ENCODE data around the gene GPR153.

Gene GPR153

DNA sequence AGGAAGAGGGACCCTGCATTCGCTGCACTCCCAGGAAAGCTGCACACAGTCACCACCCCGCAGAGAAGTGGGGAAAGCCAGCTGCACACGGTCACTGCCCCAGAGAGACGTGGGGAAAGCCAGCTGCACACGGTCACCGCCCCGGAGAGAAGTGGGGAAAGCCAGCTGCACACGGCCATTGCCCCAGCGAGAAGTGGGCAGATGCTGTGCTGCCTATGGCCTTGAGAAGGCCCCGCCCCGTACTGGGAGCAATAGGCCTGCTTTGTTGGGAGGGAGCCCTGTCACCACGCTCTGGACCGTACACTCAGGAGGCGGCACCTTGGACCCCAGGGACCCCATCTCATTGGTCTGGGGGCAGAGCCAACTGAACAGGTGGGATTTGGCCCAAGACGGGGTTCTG lies 4.3 kb upstream of the GPR153 start:
- no peak overlapping the region for H3K14ac ChIP-seq (ENCODE audit: low read length)
- H2BK12ac ChIP-seq (ENCODE audit: low read length): no peak overlapping the region
- no peak overlapping the region for H2AFZ ChIP-seq (ENCODE audit: insufficient read depth, low read length, poor library complexity)
- H4K12ac ChIP-seq (ENCODE audit: low read depth, low read length): no peak overlapping the region
- H3K9me3 ChIP-seq (ENCODE audit: insufficient read depth, low read depth, low read length): peaks cover 2% of the 10 kb centered on the region
- peaks cover 2 to 4% of the 10 kb centered on the region in 2 experiments for H3K4me1 ChIP-seq (ENCODE audit: control insufficient read depth in 1 of 2, insufficient read depth in 2 of 2, low read length in 2 of 2)
- no peak overlapping the region for H4K8ac ChIP-seq (ENCODE audit: low read depth, low read length)
- H2BK5ac ChIP-seq (ENCODE audit: low read depth, low read length, poor library complexity): no peak overlapping the region
- no peak overlapping the region for H3K4ac ChIP-seq (ENCODE audit: low read depth, low read length)
- DNase-seq: no peak
- no peak overlapping the region for H4K91ac ChIP-seq (ENCODE audit: low read depth, low read length)
- no CpG with 5 or more reads among the region's 15 CpGs for WGBS (ENCODE audit: extremely low coverage, insufficient coverage, insufficient read length)
- H3K27ac ChIP-seq (ENCODE audit: low read depth, low read length): no peak overlapping the region
- H3K4me3 ChIP-seq (ENCODE audit: low read depth, low read length): no peak overlapping the region
- H3K36me3 ChIP-seq (ENCODE audit: control insufficient read depth in 1 of 2, insufficient read depth in 2 of 2, low read length in 2 of 2): no peaks in the 10 kb centered on the region
- H3K79me2 ChIP-seq (ENCODE audit: control insufficient read depth, insufficient read depth, low read length, poor library complexity): no peaks in the 10 kb centered on the region
- H3K23ac ChIP-seq (ENCODE audit: low read length): no peak overlapping the region
- H3K4me2 ChIP-seq (ENCODE audit: low read length): no peak overlapping the region
- H3K18ac ChIP-seq (ENCODE audit: low read length): no peak overlapping the region
- peaks cover 4% of the 10 kb centered on the region for H3K27me3 ChIP-seq (ENCODE audit: insufficient read depth, low read length)
- H3K79me1 ChIP-seq (ENCODE audit: low read length): no peaks in the 10 kb centered on the region
- no peak overlapping the region for H2BK120ac ChIP-seq (ENCODE audit: insufficient read depth, low read length, poor library complexity)
- no peak overlapping the region for H3K9ac ChIP-seq (ENCODE audit: low read length)
- no peak overlapping the region for H2AK5ac ChIP-seq (ENCODE audit: low read length)

DNA sequence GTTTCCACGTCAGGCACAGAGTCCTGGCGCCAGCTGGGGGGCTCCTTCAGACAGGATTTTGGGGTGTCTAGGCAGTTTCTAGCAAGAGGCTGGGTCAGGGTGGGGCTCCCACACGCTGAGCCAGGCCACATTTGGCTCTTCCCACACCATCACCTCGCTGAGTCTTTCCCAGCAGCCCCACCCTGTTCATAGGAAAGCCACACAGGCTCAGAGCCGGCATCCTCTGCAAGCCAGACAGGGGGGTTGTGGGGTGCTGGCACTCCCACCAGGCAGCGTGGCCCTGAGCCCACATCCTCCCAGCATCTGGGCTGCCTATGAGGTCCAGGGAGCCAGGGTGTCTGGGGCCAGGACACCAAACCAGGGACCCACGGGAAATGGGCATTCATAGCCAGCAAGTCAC lies 2.8 kb upstream of the GPR153 start:
- no peaks in the 10 kb centered on the region for H3K9me3 ChIP-seq (ENCODE audit: insufficient read depth, low read depth, low read length)
- H2BK12ac ChIP-seq (ENCODE audit: low read length): no peak overlapping the region
- no peak overlapping the region for H3K14ac ChIP-seq (ENCODE audit: low read length)
- no peak overlapping the region for H4K91ac ChIP-seq (ENCODE audit: low read depth, low read length)
- no peak overlapping the region for H3K4me3 ChIP-seq (ENCODE audit: low read depth, low read length)
- H3K9ac ChIP-seq (ENCODE audit: low read length): no peak overlapping the region
- H3K36me3 ChIP-seq (ENCODE audit: control insufficient read depth in 1 of 2, insufficient read depth in 2 of 2, low read length in 2 of 2): no peaks in the 10 kb centered on the region
- H3K27ac ChIP-seq (ENCODE audit: low read depth, low read length): no peak overlapping the region
- H3K4ac ChIP-seq (ENCODE audit: low read depth, low read length): no peak overlapping the region
- no peak overlapping the region for H3K4me2 ChIP-seq (ENCODE audit: low read length)
- no peaks in the 10 kb centered on the region for H3K79me1 ChIP-seq (ENCODE audit: low read length)
- DNase-seq: no peak
- no peak overlapping the region for H3K18ac ChIP-seq (ENCODE audit: low read length)
- no peaks in the 10 kb centered on the region for H3K79me2 ChIP-seq (ENCODE audit: control insufficient read depth, insufficient read depth, low read length, poor library complexity)
- H4K8ac ChIP-seq (ENCODE audit: low read depth, low read length): no peak overlapping the region
- WGBS (ENCODE audit: extremely low coverage, insufficient coverage, insufficient read length): no CpG with 5 or more reads among the region's 7 CpGs
- peaks cover 4% of the 10 kb centered on the region for H3K27me3 ChIP-seq (ENCODE audit: insufficient read depth, low read length)
- H2BK5ac ChIP-seq (ENCODE audit: low read depth, low read length, poor library complexity): no peak overlapping the region
- H3K4me1 ChIP-seq (ENCODE audit: control insufficient read depth in 1 of 2, insufficient read depth in 2 of 2, low read length in 2 of 2): peaks cover 2 to 9% of the 10 kb centered on the region in 2 experiments
- H4K12ac ChIP-seq (ENCODE audit: low read depth, low read length): no peak overlapping the region
- H2BK120ac ChIP-seq (ENCODE audit: insufficient read depth, low read length, poor library complexity): no peak overlapping the region
- no peak overlapping the region for H2AFZ ChIP-seq (ENCODE audit: insufficient read depth, low read length, poor library complexity)
- no peak overlapping the region for H3K23ac ChIP-seq (ENCODE audit: low read length)
- H2AK5ac ChIP-seq (ENCODE audit: low read length): no peak overlapping the region

DNA sequence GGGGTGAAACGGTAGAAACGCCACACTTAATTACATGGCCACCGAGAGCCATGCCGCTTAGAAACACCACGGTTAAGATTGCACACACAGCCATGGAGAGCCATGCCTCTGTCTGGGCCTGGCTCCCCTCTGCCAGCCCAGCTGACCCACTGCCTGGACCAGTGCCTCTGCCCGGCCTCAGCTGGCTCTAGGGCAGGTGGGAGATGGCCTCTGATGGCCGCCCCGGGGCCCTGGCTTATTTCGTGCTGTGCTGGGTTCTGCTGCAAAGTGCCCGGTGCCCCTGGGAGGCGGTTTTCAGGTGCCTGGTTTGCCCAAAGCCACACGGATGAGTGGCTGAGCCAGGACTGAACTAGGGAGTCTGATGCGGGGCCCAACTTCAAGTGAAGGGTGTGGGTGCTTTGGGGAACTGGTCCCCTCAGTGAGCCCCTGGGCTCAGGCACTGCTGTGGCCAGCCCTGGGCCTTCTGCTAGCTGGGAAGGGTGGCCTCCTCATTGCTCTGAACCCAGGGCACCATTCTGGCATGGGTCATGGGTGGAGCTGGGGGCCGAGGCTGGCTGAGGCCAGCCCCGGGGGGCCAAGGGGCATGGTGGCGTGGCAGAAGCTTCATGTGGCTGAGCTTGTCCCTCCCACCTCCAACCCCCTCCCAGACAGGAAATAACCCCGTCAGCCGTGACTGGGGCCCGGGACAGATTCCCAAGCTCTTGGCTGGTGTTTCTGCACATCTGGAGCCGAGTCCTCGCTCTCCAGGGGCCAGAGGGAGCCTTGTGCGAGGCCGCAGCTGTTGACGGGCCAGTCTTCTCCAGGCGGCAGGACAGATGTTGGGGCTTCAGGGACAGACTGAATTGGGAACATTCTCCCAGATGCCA lies 1.9 kb upstream of the GPR153 start:
- no peak overlapping the region for H3K4me3 ChIP-seq (ENCODE audit: low read depth, low read length)
- peaks cover 2 to 9% of the 10 kb centered on the region in 2 experiments for H3K4me1 ChIP-seq (ENCODE audit: control insufficient read depth in 1 of 2, insufficient read depth in 2 of 2, low read length in 2 of 2)
- DNase-seq: no peak
- no peak overlapping the region for H2BK120ac ChIP-seq (ENCODE audit: insufficient read depth, low read length, poor library complexity)
- H3K9ac ChIP-seq (ENCODE audit: low read length): no peak overlapping the region
- no peak overlapping the region for H2AFZ ChIP-seq (ENCODE audit: insufficient read depth, low read length, poor library complexity)
- H4K12ac ChIP-seq (ENCODE audit: low read depth, low read length): no peak overlapping the region
- no peak overlapping the region for H2BK12ac ChIP-seq (ENCODE audit: low read length)
- no peak overlapping the region for H2AK5ac ChIP-seq (ENCODE audit: low read length)
- no peaks in the 10 kb centered on the region for H3K9me3 ChIP-seq (ENCODE audit: insufficient read depth, low read depth, low read length)
- H3K27ac ChIP-seq (ENCODE audit: low read depth, low read length): no peak overlapping the region
- H3K4ac ChIP-seq (ENCODE audit: low read depth, low read length): no peak overlapping the region
- no peak overlapping the region for H3K23ac ChIP-seq (ENCODE audit: low read length)
- H3K14ac ChIP-seq (ENCODE audit: low read length): no peak overlapping the region
- no peak overlapping the region for H4K8ac ChIP-seq (ENCODE audit: low read depth, low read length)
- no peaks in the 10 kb centered on the region for H3K79me1 ChIP-seq (ENCODE audit: low read length)
- H4K91ac ChIP-seq (ENCODE audit: low read depth, low read length): no peak overlapping the region
- H3K4me2 ChIP-seq (ENCODE audit: low read length): no peak overlapping the region
- H3K18ac ChIP-seq (ENCODE audit: low read length): no peak overlapping the region
- H3K27me3 ChIP-seq (ENCODE audit: insufficient read depth, low read length): peaks cover 4% of the 10 kb centered on the region
- H3K79me2 ChIP-seq (ENCODE audit: control insufficient read depth, insufficient read depth, low read length, poor library complexity): no peaks in the 10 kb centered on the region
- no peak overlapping the region for H2BK5ac ChIP-seq (ENCODE audit: low read depth, low read length, poor library complexity)
- no CpG with 5 or more reads among the region's 25 CpGs for WGBS (ENCODE audit: extremely low coverage, insufficient coverage, insufficient read length)
- H3K36me3 ChIP-seq (ENCODE audit: control insufficient read depth in 1 of 2, insufficient read depth in 2 of 2, low read length in 2 of 2): no peaks in the 10 kb centered on the region

DNA sequence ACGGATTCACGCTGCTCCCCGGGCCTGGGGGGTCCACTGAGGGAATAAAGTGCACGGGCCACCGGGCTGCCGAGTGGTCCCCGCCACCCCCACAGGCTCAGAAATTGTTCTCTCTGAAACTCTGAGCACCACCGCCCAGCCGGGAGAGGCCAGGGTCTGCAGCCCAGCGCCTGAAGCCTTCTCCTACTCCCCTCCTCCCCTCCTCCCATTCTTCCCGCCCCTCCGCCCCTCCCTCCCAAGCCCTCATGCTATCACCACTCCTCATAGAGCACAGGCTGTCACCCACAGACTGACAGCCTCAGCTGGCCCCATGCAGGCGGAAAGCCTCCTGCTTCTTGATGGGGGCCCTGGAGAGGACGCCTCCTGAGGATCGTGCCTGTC lies 707 bp upstream of the GPR153 start:
- H3K23ac ChIP-seq (ENCODE audit: low read length): no peak overlapping the region
- WGBS (ENCODE audit: extremely low coverage, insufficient coverage, insufficient read length): no CpG with 5 or more reads among the region's 15 CpGs

More for the DNA sequence above, 707 bp upstream of the GPR153 start:
- H2BK12ac ChIP-seq (ENCODE audit: low read length): no peak overlapping the region
- no peaks in the 10 kb centered on the region for H3K9me3 ChIP-seq (ENCODE audit: insufficient read depth, low read depth, low read length)
- no peak overlapping the region for H3K4ac ChIP-seq (ENCODE audit: low read depth, low read length)
- no peak for DNase-seq
- no peak overlapping the region for H4K12ac ChIP-seq (ENCODE audit: low read depth, low read length)
- no peak overlapping the region for H3K27ac ChIP-seq (ENCODE audit: low read depth, low read length)
- no peak overlapping the region for H2AK5ac ChIP-seq (ENCODE audit: low read length)
- H2BK5ac ChIP-seq (ENCODE audit: low read depth, low read length, poor library complexity): no peak overlapping the region
- peaks cover 2 to 9% of the 10 kb centered on the region in 2 experiments for H3K4me1 ChIP-seq (ENCODE audit: control insufficient read depth in 1 of 2, insufficient read depth in 2 of 2, low read length in 2 of 2)
- no peak overlapping the region for H3K14ac ChIP-seq (ENCODE audit: low read length)
- no peak overlapping the region for H3K18ac ChIP-seq (ENCODE audit: low read length)
- H3K36me3 ChIP-seq (ENCODE audit: control insufficient read depth in 1 of 2, insufficient read depth in 2 of 2, low read length in 2 of 2): no peaks in the 10 kb centered on the region
- H4K8ac ChIP-seq (ENCODE audit: low read depth, low read length): no peak overlapping the region
- no peaks in the 10 kb centered on the region for H3K79me1 ChIP-seq (ENCODE audit: low read length)
- H3K79me2 ChIP-seq (ENCODE audit: control insufficient read depth, insufficient read depth, low read length, poor library complexity): no peaks in the 10 kb centered on the region
- no peak overlapping the region for H2BK120ac ChIP-seq (ENCODE audit: insufficient read depth, low read length, poor library complexity)
- no peak overlapping the region for H3K4me3 ChIP-seq (ENCODE audit: low read depth, low read length)
- H3K4me2 ChIP-seq (ENCODE audit: low read length): peak overlapping the region; percentile 68
- H2AFZ ChIP-seq (ENCODE audit: insufficient read depth, low read length, poor library complexity): no peak overlapping the region
- H3K9ac ChIP-seq (ENCODE audit: low read length): no peak overlapping the region
- H4K91ac ChIP-seq (ENCODE audit: low read depth, low read length): no peak overlapping the region
- peaks cover 4% of the 10 kb centered on the region for H3K27me3 ChIP-seq (ENCODE audit: insufficient read depth, low read length)
